AG20443 (cell line): ENCODE results near the gene PARVG.

Experiments used
- DNase-seq: peaks from one replicate; pipeline ENCODE4 v3.0.0; 2012; ENCODE audit warnings: low spot score, mixed read lengths

PARVG gene

DNA sequence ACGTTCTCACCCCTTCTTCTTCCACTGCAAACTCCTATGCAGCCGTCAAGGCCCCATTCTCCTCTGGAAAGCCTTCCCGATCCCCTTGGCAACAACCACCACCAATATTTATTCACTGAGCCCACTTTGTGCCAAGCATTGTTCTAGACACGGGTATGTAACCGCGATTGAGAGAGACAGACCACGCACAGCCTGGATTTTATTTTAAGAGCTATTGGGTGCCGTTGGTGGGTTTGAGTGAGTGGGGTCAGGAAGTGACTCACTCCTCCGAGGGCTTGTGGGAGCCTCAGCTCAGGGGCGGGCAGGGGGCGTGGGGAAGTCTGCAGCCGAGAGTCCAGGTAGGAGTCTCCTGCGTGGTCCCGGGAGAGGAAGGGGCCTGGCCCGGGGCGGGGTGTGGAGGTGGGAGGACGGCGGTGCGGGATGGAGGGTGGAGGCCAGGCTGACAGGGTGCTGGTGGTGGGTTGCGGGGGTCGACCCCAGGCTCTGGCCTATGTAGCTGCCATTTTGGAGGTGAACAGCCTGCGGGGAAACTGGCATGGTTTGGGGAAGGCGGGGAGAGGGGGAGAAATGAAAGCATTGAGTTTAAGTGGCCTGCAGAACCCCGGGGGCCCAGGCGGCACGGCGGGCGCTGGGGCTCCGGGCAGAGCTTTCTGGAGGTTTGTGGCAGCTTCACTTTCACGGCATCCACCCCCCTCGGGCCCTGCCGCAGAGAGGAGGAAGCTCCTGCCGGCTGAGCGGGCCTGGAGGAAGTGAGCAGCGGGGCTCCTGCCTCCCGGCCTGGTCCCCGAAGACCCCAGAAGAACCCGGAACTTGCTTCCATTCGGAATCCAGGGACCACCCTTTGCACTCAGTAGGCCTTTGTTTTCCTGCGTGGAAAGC lies 547 bp downstream of the PARVG start:
- DNase-seq: no peak

DNA sequence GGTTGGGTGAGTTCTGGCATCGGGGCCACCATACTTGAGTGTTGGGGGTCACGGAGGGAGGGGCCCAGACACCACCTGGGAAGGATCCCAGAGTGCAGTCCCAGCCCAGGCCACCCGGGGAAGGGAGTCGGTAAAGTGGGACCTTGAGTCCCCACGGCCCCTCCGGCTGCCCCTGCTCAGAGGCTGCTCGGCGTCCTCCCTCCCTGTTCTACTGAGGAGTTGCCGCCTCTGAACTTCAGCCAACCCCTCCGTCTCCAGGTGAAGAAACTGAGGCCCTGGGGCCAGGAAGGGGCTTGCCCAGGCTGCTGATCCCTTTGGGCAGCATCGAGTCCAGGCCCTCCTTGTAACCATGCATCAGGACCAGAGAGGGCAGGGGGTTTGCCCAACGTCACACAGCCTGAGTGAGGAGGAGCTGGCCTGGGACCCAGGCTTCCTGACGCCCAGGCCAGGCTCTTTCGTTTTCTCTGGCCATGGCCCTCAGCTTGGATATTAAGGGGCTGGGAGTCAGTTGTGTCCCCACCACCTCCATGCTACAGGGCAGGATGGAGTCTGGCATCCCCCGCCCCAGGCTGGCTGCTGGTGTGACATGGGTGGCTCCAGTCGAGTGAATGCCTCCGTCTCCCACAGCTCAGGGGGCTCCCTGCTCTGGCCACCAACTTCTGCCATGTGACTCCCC lies 1.3 kb downstream of the PARVG start:
- no peak for DNase-seq

DNA sequence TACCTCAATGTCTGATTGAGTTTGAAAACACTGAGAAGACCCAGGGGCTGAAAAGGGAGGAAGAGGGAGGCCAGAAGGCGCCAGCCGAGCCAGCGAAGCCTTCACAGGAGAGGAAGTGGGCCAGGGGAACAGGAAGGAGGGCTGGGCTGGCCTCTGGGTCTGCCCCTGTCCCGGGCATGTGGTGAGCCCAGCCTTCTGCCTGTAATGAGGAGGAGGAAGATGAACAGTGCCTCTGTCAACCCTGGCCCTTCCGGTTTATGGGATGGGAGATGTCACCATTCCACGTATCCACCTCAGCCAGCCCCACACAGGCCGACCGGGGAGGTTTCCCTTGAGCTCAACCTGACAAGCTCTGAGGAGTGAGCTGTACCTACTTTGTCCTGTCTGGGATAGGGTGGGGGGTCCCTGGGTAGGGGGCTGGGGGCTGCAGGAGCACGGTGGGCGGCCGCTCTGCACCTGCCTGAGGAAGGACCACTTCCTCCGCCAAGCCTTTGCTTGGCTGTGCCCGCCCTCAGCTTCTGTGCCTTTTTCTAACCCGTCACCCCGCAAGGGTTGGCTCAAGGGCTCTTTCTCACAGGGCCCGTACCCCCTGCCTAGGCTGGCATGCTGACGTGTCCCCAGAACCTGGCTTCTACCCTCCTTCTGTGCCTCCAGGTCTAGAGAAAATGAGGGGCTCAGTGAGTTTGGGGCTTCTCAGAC lies 2.0 kb downstream of the PARVG start:
- no peak for DNase-seq

DNA sequence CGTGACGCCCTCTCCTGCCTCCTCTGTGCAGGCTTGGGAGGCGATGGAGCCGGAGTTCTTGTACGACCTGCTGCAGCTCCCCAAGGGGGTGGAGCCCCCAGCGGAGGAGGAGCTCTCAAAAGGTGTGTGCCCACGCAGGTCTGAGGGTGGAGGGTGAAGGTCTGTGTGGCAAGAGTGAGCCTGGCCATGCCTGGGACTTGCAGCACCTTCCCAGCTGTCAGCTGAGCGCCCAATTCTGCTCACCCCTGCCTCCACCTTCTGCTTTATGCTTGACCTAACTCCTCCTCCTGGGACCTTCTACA lies 2.5 kb downstream of the PARVG start:
- no peak for DNase-seq

DNA sequence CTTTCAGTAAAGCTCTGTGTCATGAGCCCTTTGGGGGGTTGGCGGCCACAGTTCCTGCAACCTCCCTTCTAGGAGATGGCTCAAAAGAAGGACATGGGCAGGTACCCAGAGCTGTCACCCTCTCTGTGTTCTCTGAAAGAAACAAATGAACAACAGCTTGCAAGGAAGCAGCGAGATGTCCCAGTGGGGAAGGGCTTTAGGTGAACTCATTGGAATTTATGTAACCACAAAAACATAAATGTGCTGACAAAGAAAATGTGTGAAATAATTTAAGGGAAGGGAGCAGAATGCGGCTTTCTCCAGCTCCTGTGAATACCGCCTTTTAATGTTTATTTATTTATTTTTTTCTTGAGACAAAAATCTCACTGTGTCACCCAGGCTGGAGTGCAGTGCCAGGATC lies 3.3 kb downstream of the PARVG start:
- DNase-seq: no peak

DNA sequence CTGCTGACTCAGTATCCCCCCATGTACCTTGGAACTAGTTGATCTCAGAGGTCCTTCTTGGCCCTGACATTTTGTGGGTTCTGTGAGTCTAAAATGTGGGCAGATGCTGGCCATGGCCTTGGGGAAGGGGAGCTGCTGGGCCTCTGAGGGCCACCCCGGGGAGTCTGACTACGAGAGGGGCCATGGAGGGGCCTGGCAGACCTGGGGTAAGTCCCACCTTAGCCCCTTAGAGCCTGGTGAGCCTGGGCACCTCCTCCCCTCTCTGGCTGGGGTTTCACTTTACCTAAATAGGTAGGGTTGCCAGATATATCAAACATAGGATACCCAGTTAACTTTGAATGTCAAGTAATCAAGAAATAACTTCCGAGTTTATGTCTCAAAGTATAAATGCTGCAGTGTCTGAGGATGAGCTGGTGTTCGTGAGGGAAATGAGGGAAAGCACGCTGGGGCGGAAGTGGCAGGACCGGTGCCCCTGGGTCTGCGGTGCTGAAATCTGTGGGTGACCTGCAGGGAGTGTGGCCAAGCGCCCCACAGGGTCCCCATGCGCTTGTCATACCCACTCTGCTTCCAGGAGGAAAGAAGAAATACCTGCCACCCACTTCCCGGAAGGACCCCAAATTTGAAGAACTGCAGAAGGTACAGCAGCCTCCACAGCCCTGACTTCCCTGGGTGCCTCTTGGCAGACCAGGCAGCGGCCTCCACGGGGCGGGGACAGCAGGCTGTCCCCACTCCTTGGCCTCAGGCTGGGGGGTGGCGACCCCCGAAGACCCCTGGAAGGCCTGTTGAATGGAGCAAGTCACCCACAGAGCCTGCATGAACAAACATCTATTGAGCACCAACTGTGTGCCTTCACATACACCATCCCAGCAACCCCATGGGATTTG lies 4.8 kb downstream of the PARVG start:
- no peak for DNase-seq

DNA sequence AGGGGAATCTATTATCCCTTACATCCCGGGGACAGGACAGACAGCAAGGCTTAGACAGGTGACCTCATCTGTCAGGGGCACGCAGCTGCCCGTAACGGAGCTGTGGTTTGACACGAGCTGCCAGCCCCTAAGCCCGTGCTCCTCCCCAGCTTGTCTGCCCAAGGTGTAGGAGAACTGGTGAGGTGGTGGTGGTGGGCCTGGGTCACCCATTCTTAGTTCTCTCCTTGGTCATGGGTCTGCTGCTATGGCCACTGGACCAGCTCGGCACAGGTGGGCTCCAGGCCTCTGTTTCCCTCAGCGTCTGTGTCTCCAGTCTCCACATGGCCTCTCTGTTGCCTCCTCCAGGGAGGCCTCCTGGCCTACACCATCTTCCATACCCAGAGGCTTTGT lies 5.4 kb downstream of the PARVG start:
- DNase-seq: no peak

DNA sequence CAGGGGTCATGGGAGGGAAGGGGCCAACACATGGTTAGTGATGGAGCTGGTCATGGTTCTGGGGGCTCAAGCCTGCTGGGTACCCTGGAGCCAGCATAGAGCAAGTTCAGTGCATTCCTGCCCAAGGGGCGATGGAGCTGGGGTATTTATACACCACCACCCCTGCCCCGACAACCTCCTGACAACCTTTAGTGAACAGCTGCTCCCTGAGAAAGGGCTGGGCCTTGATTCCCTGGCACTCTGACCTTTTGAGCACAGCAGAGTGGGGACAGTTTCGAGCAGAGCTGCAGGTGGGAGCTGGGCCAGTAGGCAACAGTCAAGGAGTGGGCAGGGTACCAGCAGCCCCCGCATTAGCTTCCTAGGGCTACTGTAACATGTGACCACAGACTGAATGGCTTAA lies 6.0 kb downstream of the PARVG start:
- DNase-seq: no peak

DNA sequence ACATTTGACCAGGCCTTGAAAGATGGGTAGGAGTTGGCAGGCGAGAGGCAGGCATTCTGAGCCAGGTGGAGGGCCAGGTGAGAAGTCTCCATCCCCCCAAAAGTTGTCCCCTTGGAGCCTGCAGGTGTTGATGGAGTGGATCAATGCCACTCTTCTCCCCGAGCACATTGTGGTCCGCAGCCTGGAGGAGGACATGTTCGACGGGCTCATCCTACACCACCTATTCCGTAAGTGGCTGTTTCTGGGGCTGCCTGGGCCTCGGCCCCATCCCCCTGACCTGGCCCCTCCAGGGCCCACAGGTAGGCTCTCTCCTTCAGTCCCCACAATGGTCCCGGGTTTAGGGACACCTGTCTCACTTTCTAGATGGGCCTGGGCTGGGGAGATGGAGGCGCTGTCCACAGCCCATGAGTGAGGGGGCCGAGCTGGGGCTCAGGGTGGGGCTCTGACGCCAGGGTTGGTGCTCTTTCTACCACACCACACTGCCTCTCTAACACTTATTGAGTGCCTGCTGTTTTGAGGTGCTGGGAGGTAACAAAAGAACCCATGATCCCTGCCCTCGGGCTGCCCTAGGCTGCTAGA lies 7.0 kb downstream of the PARVG start:
- DNase-seq: no peak

DNA sequence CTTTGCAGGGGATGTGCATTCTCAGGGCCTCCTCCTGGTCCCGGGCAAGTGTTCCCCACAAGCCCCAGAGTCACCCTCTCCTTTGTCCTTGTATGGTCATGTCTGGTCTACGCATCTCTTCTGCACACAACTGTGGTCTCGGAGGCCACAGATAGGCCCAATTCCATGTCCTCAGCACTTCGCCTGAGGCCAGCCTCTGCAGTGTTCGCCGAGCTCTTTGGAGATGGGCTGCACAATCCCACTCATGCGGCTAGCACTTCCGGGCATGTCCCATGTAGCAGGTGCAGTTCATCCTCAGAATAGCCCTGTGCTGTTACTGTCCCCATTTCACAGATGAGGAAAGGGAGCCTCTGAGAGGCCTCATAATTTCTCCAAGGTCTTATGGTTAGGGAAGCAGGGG lies 7.6 kb downstream of the PARVG start:
- DNase-seq: no peak

DNA sequence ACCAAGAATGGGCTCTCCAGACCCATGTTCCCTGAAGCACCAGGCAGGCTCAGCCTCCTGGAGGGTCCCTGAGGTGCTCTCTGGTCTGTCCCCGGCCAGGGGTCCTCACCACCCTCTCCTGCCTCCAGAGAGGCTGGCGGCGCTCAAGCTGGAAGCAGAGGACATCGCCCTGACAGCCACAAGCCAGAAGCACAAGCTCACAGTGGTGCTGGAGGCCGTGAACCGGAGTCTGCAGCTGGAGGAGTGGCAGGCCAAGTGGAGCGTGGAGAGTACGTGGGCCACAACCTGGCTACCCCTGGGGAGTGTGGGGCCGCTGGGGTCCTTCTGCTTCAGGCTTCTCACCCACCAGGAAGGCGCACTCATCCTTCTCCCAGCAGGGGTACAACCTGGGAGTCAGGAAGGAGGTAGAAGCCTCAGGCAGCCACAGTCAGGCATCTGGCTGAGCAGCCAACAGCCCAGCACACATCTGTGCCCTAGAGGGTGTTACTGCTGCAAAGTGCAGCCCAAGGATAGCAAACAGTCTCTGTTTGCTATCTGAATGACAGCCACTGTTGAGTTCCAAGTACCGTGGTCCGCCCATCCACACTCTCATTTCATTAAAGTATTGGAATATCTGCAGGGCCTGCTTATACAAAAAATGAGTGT lies 8.4 kb downstream of the PARVG start:
- no peak for DNase-seq

DNA sequence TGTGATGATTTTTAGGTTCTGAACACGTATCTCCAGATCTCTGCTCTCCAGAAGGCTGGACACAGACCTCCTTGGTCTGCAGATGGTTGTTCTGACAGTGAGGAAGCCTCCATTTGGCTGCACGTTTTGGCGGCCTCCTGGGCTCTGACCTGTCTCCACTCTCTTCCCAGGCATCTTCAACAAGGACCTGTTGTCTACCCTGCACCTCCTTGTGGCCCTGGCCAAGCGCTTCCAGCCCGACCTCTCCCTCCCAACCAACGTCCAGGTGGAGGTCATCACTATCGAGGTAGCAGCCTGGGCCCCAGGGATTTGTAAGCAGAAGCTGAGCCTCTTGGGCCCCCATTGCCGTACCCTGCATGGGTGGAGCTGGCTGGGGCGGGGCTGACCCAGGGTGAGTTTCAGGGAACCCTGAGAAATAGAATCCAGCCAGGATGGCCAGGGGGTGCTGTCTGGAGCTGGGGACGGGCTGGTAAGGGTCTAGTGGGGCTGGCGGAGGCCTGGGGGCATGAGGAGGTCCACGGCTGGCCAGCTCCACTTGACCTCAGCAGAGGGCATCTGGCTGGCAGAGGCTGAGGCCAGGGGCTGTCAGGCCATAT lies 9.8 kb downstream of the PARVG start:
- DNase-seq: no peak

DNA sequence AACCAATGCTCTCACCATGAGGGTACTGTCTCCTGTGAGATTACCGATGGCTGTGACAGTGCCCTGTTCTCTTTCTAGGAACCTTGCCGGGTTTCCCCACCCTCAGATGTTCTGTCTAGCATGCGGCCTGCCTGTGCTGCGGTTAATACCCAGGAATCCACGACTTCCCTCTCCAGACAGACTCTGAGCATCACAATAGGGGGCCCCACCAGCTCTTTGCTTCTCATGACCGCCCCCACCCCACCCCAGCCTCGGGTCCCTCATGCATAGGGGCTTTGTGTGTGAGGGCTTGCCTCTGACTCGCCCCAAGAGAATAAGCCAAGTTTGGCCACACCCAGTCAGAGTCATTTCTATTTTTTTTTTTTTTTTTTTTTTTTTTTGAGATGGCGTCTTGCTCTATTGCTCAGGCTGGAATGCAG lies 10.3 kb downstream of the PARVG start:
- peak; percentile 47 for DNase-seq

DNA sequence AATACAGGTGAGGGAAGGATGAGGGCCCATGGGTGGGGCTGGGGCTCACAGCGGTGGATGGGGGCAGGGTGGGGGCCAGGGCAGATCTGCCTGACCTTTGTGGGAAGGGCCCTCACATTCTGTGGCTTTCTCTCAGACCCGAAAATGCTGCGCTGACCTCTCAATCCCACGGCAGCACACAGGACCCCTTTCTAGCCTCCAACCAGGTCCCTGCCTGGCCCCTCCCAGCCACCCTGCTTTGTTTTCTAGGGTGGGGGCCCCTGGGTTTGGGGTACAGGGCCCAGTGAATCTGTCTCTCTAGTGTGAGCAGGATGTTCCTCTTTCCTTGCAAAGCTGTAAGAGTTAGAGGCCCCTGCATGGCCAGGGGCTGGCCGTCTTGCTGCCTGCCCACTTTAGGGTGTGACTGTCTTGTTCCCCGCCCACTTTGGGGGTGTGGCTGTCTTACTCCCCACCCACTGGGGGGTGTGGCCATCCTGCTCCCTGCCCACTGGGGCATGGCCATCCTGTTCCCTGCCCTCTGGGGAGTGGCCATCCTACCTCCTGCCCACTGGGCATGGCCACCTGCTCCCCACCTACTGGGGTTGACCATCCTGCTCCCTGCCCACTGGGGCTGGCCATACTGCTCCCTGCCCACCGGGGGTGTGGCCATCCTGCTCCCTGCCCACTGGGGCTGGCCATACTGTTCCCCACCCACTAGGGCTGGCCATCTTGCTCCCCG lies 11.5 kb downstream of the PARVG start:
- no peak for DNase-seq

DNA sequence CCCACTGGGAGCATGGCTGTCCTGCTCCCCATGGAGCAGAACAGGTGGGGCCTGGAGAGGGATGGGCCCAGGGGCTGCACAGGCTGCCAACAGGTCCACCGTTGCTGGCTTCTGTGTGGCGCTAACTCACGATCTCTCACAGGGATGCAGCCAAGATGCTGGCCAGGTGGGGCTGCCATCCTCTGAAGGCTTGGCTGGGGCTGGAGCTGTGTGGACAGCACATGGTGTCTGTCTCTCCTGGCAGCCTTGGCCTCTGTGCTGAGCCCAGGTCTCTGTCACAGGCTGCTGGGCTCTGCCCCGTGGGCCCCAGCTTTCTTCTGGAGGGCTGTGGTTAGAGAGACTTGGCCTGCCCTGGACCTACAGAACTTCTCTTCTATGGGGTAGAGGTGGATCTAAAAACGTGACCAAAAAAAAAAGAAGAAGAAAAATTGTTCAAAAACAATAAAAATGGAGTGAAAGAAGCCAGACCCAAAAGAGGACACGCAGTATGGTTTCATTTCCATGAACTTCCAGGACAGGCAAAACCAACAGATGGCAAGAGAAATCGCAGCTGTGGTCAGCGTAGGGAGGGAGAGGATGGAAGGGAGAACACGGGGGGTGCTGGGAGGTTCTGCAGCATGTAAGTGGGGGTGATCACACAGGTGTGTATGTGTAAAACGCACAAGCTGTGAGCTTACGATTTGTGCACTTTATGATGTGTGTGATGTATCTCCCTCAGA lies 12.2 kb downstream of the PARVG start:
- no peak for DNase-seq

DNA sequence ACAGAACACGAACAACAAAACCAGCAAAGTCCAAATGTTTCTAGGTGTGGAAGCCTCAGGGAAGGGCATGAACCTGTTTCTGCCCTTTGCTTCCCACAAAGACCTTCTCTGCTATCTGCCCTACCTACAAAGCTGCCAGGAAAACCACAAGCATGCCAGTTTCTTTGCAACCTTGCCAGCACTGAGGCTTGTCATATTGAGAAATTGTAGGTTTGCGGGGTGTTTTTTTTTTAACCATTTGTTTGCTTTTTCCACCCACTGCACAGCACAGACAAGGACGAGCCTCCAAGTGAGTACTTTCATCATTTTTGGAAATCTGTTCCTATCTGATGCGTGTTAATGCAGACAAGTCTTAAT lies 12.8 kb downstream of the PARVG start:
- no peak for DNase-seq

DNA sequence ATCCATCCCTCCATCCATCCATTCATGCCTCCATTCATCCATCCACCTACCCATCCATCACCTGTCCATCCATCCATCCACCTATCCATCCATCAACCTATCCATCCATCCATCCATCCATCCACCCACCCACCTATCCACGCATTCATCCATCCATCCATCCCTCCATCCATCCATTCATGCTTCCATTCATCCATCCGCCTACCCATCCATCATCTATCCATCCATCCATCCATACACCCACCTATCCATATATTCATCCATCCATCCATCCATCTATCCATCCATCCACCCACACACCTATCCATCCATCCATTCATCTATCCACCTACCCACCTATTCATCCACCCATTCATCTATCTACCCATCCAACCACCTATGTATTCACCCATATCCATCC lies 13.8 kb downstream of the PARVG start:
- DNase-seq: no peak

DNA sequence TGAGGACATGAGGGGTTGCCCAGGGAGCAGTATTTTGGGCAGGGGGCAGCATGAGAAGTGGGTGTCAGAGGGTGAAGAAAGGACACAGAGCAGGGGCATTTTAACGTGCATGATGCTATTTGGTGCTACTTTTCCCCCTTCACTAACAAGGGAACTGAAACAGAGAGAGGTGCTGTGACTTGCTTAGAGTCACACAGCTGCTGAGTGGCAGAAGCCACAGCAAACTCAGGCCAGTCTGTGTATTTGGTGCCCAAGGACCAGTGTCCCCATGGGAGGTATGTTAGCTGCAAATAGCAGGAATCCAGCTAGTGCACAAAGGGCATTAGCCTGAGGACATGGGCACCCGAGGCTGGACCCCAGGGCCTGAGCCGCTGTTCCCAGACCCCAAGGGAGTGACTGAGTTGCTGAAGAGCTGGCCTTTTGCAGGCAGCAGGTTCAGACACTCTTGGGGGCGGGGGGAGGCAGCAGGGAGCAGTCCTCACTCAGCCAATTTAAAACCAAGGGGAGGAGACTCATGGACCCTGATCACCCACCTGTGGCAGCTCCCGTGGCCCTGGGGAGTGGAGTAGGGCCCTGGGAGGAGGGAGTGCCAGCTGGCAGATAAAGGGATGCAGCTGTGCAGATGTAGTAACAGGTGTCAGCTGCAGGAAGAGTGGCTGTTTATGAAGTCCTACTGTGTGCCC lies 14.6 kb downstream of the PARVG start:
- no peak for DNase-seq

DNA sequence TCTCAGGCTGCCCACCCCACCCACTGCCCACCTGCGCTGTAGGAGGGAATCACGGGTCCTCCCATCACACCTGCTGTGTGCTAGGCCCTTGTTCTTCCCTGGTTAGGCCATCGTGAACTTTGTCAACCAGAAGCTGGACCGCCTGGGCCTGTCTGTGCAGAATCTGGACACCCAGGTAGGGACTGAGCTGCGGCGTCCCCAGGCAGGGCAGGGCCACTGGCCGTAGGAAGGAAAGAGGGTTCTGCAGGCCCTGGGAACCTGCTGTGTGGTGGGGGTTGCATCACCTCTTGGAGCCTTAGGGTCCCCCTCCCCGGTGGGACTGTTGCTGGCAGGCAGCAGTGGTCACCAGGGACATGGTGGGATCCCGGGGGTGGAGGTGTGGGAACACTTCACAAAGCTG lies 15.5 kb downstream of the PARVG start:
- DNase-seq: no peak
